Activated T-helper 1 cell treated with anti-CD3 and anti-CD28 coated beads, Interleukin-12 subunit alpha, Interleukin-12 subunit beta, Interleukin-2, Interleukin-4 antibody, amounts not matched to agents 30 ng/mL and 10 ng/mL and 1 ng/mL, durations not matched to agents 14 hours and 24 hours and 36 hours (primary cell): Measurements from ENCODE around the gene SCART1. TPM values are rescaled to one million over a fixed set of nuclear protein-coding genes. Genes with fewer than 3 reads are reported as not detected.
"Not testable (repeated sequence)": the region's sequence is repeated elsewhere in the genome, so short reads cannot be mapped to it uniquely, and the experiment has no call there.

Experiments
- DNase-seq: peaks from one replicate; pipeline ENCODE4 v3.0.0; 2021; ENCODE audit warnings: low spot score
- H3K27ac Mint-ChIP-seq: one replicate; pipeline ENCODE4 v1.8.0; 2021; ENCODE audit warnings: mild to moderate bottlenecking, mixed read lengths
- H3K27me3 Mint-ChIP-seq: one replicate; pipeline ENCODE4 v1.8.0; 2022; ENCODE audit warnings: mild to moderate bottlenecking, moderate library complexity, mixed read lengths; ENCODE audit not compliant: insufficient read depth
- H3K36me3 Mint-ChIP-seq: one replicate; pipeline ENCODE4 v1.8.0; 2021; ENCODE audit warnings: low read depth, mixed read lengths
- H3K4me1 Mint-ChIP-seq: one replicate; pipeline ENCODE4 v1.8.0; 2021; ENCODE audit warnings: low read depth, mixed read lengths
- H3K4me3 Mint-ChIP-seq: one replicate; pipeline ENCODE4 v1.8.0; 2021; ENCODE audit warnings: mild to moderate bottlenecking, moderate library complexity, mixed read lengths
- H3K9me3 Mint-ChIP-seq: one replicate; pipeline ENCODE4 v1.8.0; 2021; ENCODE audit warnings: mixed read lengths
- intact Hi-C: fragments of 100-400 bp; cut with micrococcal nuclease; formaldehyde crosslinking; loops from one replicate; pipeline ENCODE4 v1.15.1; 2024
- total RNA-seq: library from RNA; stranded (reverse); gene quantifications from 2 replicates; pipeline ENCODE4 v1.2.3, GENCODE V29; 2022

SCART1 gene
- total RNA-seq, 1 donor from 2014 or later: 1.5 TPM

DNA sequence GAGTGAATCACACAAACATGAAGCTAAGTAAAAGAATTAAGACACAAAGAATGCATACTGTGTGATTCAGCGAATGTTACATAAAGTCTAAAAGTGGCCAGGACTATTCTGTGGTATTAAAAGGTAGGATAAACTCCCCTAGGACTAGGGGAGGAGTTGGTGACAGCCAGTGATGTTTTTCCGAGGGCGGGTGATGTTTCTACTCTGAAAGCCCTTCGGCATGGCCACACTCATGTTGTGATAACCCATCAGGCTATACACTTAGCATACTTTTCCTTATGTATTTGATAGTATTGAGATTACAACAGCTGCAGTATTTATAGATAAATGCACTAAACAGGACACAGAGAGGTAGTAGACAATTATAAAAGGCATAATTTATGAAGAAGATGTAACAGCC is 57.7 kb downstream of the SCART1 start:
- Mint-ChIP-seq H3K9me3 (peaks cover 8% of the 10 kb centered on the region), H3K36me3 (no peaks in the 10 kb centered on the region), H3K27me3 (peaks cover 25% of the 10 kb centered on the region)

DNA sequence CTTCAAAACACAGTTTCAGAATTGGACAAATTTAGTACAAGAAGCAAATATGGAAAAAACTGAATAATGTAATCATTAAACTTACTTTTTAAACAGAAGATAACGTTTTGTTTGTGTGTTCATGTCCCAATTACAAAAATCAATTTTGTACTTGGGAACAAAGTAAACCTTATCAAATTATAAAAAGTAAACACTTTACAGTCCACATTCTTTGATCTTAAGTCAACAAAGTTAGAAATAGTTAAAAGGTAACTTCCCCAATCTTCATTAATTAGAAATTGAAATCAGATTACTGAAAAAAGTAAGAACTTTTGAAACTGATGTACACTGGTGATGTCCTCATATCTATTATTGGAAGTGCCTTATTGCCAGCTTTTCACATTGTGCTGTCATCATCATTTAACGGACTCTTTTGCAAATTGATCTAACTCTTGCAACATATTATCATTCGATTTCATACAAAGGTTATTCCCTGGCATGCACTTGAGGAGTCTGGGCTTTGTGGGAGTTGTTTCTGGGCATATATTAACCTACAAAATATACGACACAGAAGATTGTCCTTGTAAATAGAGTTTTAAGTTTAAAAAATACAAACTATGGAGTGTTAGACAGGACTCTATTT is 58.3 kb downstream of the SCART1 start:
- H3K27ac Mint-ChIP-seq: no peak overlapping the region
- no peak overlapping the region for H3K4me3 Mint-ChIP-seq
- H3K9me3 Mint-ChIP-seq: peaks cover 8% of the 10 kb centered on the region
- H3K36me3 Mint-ChIP-seq: no peaks in the 10 kb centered on the region
- no peak for DNase-seq
- intact Hi-C loops: no loop called here
- peaks cover 28% of the 10 kb centered on the region for H3K27me3 Mint-ChIP-seq
- H3K4me1 Mint-ChIP-seq: no peaks in the 10 kb centered on the region

More for the DNA sequence above, 57.7 kb downstream of the SCART1 start:
- Mint-ChIP-seq H3K4me3 (no peak overlapping the region), H3K4me1 (no peaks in the 10 kb centered on the region), H3K27ac (no peak overlapping the region)
- intact Hi-C loops: no loop called here
- no peak for DNase-seq

DNA sequence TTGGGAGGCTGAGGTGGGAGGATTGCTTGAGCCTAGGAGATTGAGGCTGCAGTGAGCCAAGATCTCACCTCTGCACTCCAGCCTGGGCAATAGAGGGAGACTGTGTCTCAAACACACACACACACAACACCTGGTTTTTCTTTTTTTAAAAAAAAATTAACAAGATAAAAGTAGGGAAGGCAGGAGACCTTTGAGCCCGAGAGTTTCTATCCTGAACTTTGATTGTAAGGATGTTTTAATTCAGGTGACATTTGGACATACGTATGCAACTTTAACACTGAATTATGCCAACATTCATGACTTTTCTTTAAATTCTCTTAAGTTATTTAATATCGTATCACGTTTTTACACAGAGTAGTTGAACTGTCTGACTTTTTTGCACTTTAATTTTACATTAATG is 61.7 kb downstream of the SCART1 start:
- Mint-ChIP-seq H3K9me3 (no peaks in the 10 kb centered on the region), H3K4me1 (no peaks in the 10 kb centered on the region), H3K27ac (no peak overlapping the region), H3K27me3 (peaks cover 34% of the 10 kb centered on the region), H3K36me3 (no peaks in the 10 kb centered on the region), H3K4me3 (no peak overlapping the region)
- intact Hi-C loops: no loop called here
- DNase-seq: no peak

DNA sequence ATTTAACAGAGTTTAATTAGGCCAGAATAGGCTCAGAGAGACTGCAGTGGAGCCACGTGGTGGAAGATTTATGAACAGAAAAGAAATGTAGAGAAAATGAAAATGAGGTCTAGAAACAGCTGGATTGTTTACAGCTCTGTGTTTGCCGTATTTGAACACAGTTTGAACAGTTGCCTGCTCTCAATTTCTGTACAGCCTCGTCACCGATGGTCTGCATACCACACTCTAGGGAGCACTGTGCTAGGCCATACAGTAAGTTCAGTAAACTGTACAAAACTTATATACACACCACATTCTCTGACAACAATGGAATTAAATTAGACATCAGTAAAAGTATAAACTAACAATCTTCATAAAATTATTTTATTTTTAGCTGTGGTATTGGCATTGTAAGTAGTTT is 62.3 kb downstream of the SCART1 start:
- Mint-ChIP-seq H3K9me3 (no peaks in the 10 kb centered on the region), H3K27ac (no peak overlapping the region), H3K36me3 (no peaks in the 10 kb centered on the region), H3K4me1 (peaks cover 5% of the 10 kb centered on the region), H3K27me3 (peaks cover 37% of the 10 kb centered on the region), H3K4me3 (no peak overlapping the region)
- no peak for DNase-seq
- intact Hi-C loops: no loop called here

DNA sequence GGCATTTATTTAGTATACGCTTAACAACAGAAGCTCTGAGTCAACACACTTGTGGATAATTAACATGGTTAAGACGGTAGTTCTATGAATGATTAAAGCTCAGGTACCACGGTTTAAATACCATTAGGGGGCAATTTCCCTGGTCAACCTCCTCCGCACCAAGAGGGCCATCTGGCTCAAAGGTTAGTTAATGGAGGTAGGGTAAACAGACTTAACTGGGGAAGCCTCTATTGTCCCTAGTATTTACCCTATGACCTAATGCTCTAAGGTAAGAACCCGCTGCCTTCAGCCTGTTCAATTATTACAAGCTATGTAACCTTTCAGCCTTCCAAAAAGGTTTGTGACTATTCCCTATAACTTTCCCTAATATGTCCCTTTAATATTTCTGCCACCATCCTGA is 64.8 kb downstream of the SCART1 start:
- not testable (repeated sequence) for DNase-seq, H3K27ac Mint-ChIP-seq
- peaks cover 46% of the 10 kb centered on the region for H3K27me3 Mint-ChIP-seq

More for the DNA sequence above, 64.8 kb downstream of the SCART1 start:
- H3K9me3 Mint-ChIP-seq, H3K4me1 Mint-ChIP-seq, H3K4me3 Mint-ChIP-seq, intact Hi-C loops, H3K36me3 Mint-ChIP-seq: not testable (repeated sequence)

Other genes starting within 250 kb of the SCART1 start
- 0.17 TPM in 1 of 2 replicates, not detected in the other for gene UTF1, start 223.7 kb upstream of the SCART1 start, total RNA-seq
- not detected in 2 replicates for gene VENTX, start 216.1 kb upstream of the SCART1 start, total RNA-seq
- gene ADAM8, start 177.1 kb upstream of the SCART1 start, total RNA-seq: 133 and 138 TPM in 2 replicates
- 57.6 and 65.0 TPM in 2 replicates for gene TUBGCP2, start 145.1 kb upstream of the SCART1 start, total RNA-seq
- gene ZNF511, start 145.0 kb upstream of the SCART1 start, total RNA-seq: 69.6 and 76.3 TPM in 2 replicates
- gene CALY, start 117.0 kb upstream of the SCART1 start, total RNA-seq: not detected in 2 replicates
- gene PRAP1, start 106.6 kb upstream of the SCART1 start, total RNA-seq: not detected in 2 replicates
- gene FUOM, start 95.9 kb upstream of the SCART1 start, total RNA-seq: 45.4 and 51.8 TPM in 2 replicates
- gene ECHS1, start 80.6 kb upstream of the SCART1 start, total RNA-seq: 69.3 and 69.6 TPM in 2 replicates
- gene PAOX, start 74.7 kb upstream of the SCART1 start, total RNA-seq: 6.6 and 7.5 TPM in 2 replicates
- gene MTG1, start 59.8 kb upstream of the SCART1 start, total RNA-seq: 64.9 and 67.9 TPM in 2 replicates
- not detected in 2 replicates for gene SPRN, start 29.3 kb upstream of the SCART1 start, total RNA-seq
- 0.52 TPM in 1 of 2 replicates, not detected in the other for gene CYP2E1, start 73.4 kb downstream of the SCART1 start, total RNA-seq
- gene SYCE1, start 111.6 kb downstream of the SCART1 start, total RNA-seq: 0.24 and 0.34 TPM in 2 replicates
- gene FRG2B, start 172.8 kb downstream of the SCART1 start, total RNA-seq: 0.20 and 0.21 TPM in 2 replicates